H1 (cell line): ENCODE data around the gene ACY1. TPM values are rescaled to one million over a fixed set of nuclear protein-coding genes. Genes with fewer than 3 reads are reported as not detected.

ENCODE experiments used
- CTCF ChIA-PET: fragments of 300-600 bp; sonication (Branson Sonifier 250); formaldehyde crosslinking; loops from one replicate; lab custom pipeline; 2021; ENCODE audit not compliant: partially characterized antibody; lab: Charles Lee
- POLR2A ChIA-PET: fragments of 300-600 bp; sonication (Branson Sonifier 250); formaldehyde crosslinking; loops from one replicate; lab custom pipeline; 2021; ENCODE audit warnings: inconsistent platforms; ENCODE audit not compliant: partially characterized antibody; lab: Charles Lee
- DNase-seq, 2 experiments: peaks; one replicate each; pipeline versions ENCODE4 v3.0.0 to v3.0.0-alpha.2; 2010 to 2022; ENCODE audit warnings: low spot score in 2 of 2, low read depth in 1 of 2, mixed read lengths in 1 of 2
- FAIRE-seq: peaks from 2 replicates; lab custom pipeline; 2011; peaks lifted over from hg19 to GRCh38; lab: Jason Lieb, UNC
- H2AFZ ChIP-seq: 2 replicates; pipeline ENCODE4 v1.8.1; 2012; ENCODE audit warnings: low read length, inconsistent platforms
- H2AK5ac ChIP-seq: 2 replicates; pipeline ENCODE4 v1.6.1; 2013; ENCODE audit warnings: low read depth, low read length
- H2BK120ac ChIP-seq: replicated peaks from 2 replicates; pipeline ENCODE3; 2013; ENCODE audit warnings: low read depth, low read length, inconsistent platforms
- H2BK12ac ChIP-seq: 2 replicates; pipeline ENCODE4 v1.6.1; 2013; ENCODE audit warnings: low read depth, low read length
- H2BK15ac ChIP-seq: 2 replicates; pipeline ENCODE4 v1.6.1; 2013; ENCODE audit warnings: low read length
- H2BK20ac ChIP-seq: 2 replicates; pipeline ENCODE4 v1.6.1; 2013; ENCODE audit warnings: low read length
- H2BK5ac ChIP-seq: 2 replicates; pipeline ENCODE4 v1.6.1; 2013; ENCODE audit warnings: low read depth, low read length
- H3K14ac ChIP-seq: 2 replicates; pipeline ENCODE4 v1.6.1; 2013; ENCODE audit warnings: inconsistent platforms; ENCODE audit not compliant: insufficient read length
- H3K18ac ChIP-seq: 2 replicates; pipeline ENCODE4 v1.6.1; 2013; ENCODE audit warnings: low read length; ENCODE audit errors: extremely low read depth
- H3K23ac ChIP-seq: 2 replicates; pipeline ENCODE4 v1.6.1; 2013; ENCODE audit warnings: inconsistent platforms; ENCODE audit not compliant: insufficient read length
- H3K23me2 ChIP-seq: 2 replicates; pipeline ENCODE4 v1.6.1; 2013; ENCODE audit warnings: low read depth, low read length
- H3K27ac ChIP-seq: 2 replicates; pipeline ENCODE4 v1.6.1; 2011; ENCODE audit warnings: low read depth, low read length, inconsistent platforms
- H3K27me3 ChIP-seq, 4 experiments: replicated peaks in 1 of 4; 1 replicate in 1 of 4; 2 replicates in 3 of 4; pipeline versions ENCODE4 v1.6.1 to v1.8.1; 2011 to 2013; ENCODE audit warnings: low read length in 3 of 4, mild to moderate bottlenecking in 3 of 4, inconsistent platforms in 2 of 4, mixed read lengths in 2 of 4, moderate library complexity in 1 of 4; ENCODE audit not compliant: control insufficient read depth in 3 of 4, insufficient read depth in 3 of 4; ENCODE audit errors: extremely low read depth in 1 of 4
- H3K36me3 ChIP-seq, 4 experiments: 2 replicates each; pipeline versions ENCODE4 v1.6.1 to v1.8.1; 2011 to 2013; ENCODE audit warnings: mild to moderate bottlenecking in 4 of 4, low read length in 3 of 4, moderate library complexity in 2 of 4, control low read depth in 1 of 4, inconsistent platforms in 1 of 4; ENCODE audit not compliant: insufficient read depth in 4 of 4, control insufficient read depth in 2 of 4
- H3K4ac ChIP-seq: replicated peaks from 2 replicates; pipeline ENCODE3; 2013; ENCODE audit warnings: low read length, low read depth, mixed read lengths, inconsistent platforms; ENCODE audit not compliant: insufficient read length
- H3K4me1 ChIP-seq, 4 experiments: replicated peaks in 1 of 4; 1 replicate in 1 of 4; 2 replicates in 3 of 4; pipeline versions ENCODE4 v1.6.1 to v1.8.1; 2011 to 2013; ENCODE audit warnings: low read length in 3 of 4, inconsistent platforms in 2 of 4, mixed read lengths in 1 of 4; ENCODE audit not compliant: insufficient read depth in 4 of 4, control insufficient read depth in 3 of 4
- H3K4me2 ChIP-seq, 2 experiments: 2 replicates each; pipeline versions ENCODE4 v1.6.1 to v1.8.1; 2011 to 2013; ENCODE audit warnings: low read depth in 2 of 2, low read length in 2 of 2, control low read depth in 1 of 2, inconsistent platforms in 1 of 2, mild to moderate bottlenecking in 1 of 2; ENCODE audit not compliant: insufficient read depth in 1 of 2
- H3K4me3 ChIP-seq, 4 experiments: fragments of 200-600, 300-600 bp in 1 of 4; sonication (generic), shearing (Covaris generic), sonication (Bioruptor Twin) in 1 of 4; 2 replicates each; pipeline versions ENCODE4 v1.5.1 to v1.8.1; 2011 to 2016; ENCODE audit warnings: low read length in 4 of 4, low read depth in 3 of 4, control low read depth in 2 of 4, inconsistent platforms in 2 of 4, mild to moderate bottlenecking in 2 of 4, mixed read lengths in 1 of 4, moderate library complexity in 1 of 4; ENCODE audit not compliant: insufficient read depth in 2 of 4; ENCODE audit errors: extremely low read depth in 1 of 4
- H3K56ac ChIP-seq: replicated peaks from 2 replicates; pipeline ENCODE3; 2013; ENCODE audit warnings: low read depth, mild to moderate bottlenecking, mixed read lengths, low read length, inconsistent platforms; ENCODE audit not compliant: insufficient read length
- H3K79me1 ChIP-seq: 2 replicates; pipeline ENCODE4 v1.6.1; 2013; ENCODE audit warnings: low read depth, low read length, control low read depth
- H3K79me2 ChIP-seq, 2 experiments: 2 replicates each; pipeline versions ENCODE4 v1.6.1 to v1.8.1; 2012 to 2013; ENCODE audit warnings: low read length in 2 of 2, mild to moderate bottlenecking in 2 of 2, inconsistent platforms in 1 of 2; ENCODE audit not compliant: insufficient read depth in 2 of 2, control insufficient read depth in 1 of 2
- H3K9ac ChIP-seq, 4 experiments: replicated peaks in 1 of 4; 1 replicate in 1 of 4; 2 replicates in 3 of 4; pipeline versions ENCODE4 v1.6.1 to v1.8.1; 2011 to 2013; ENCODE audit warnings: low read depth in 3 of 4, low read length in 3 of 4, control low read depth in 2 of 4, mild to moderate bottlenecking in 2 of 4, moderate library complexity in 2 of 4, inconsistent platforms in 1 of 4; ENCODE audit errors: extremely low read depth in 1 of 4
- H3K9me3 ChIP-seq, 2 experiments: 2 replicates each; pipeline versions ENCODE4 v1.6.1 to v1.8.1; 2012 to 2013; ENCODE audit warnings: mild to moderate bottlenecking in 2 of 2, moderate library complexity in 2 of 2, control low read depth in 1 of 2, inconsistent platforms in 1 of 2, low read depth in 1 of 2, low read length in 1 of 2, mixed read lengths in 1 of 2; ENCODE audit not compliant: insufficient read depth in 2 of 2
- H4K20me1 ChIP-seq, 2 experiments: replicated peaks in 1 of 2; 2 replicates each; pipeline versions ENCODE3 to v1.8.1; 2011 to 2013; ENCODE audit warnings: inconsistent platforms in 2 of 2, low read length in 2 of 2, mild to moderate bottlenecking in 1 of 2; ENCODE audit not compliant: insufficient read depth in 2 of 2, control insufficient read depth in 1 of 2
- H4K5ac ChIP-seq: 2 replicates; pipeline ENCODE4 v1.6.1; 2013; ENCODE audit warnings: low read length, low read depth, mixed read lengths, inconsistent platforms; ENCODE audit not compliant: insufficient read length
- H4K8ac ChIP-seq: 2 replicates; pipeline ENCODE4 v1.8.0; 2013; ENCODE audit warnings: mild to moderate bottlenecking, moderate library complexity, low read length, inconsistent platforms; ENCODE audit not compliant: insufficient read depth; ENCODE audit errors: extremely low read depth
- H4K91ac ChIP-seq: replicated peaks from 2 replicates; pipeline ENCODE3; 2013; ENCODE audit warnings: low read length, mixed read lengths, inconsistent platforms; ENCODE audit not compliant: insufficient read length
- GABPA ChIP-seq: IDR thresholded peaks from 2 replicates; pipeline ENCODE4 v1.6.1; 2011; ENCODE audit warnings: mild to moderate bottlenecking, low read length, moderate library complexity, borderline replicate concordance; ENCODE audit not compliant: insufficient read depth
- GTF2F1 ChIP-seq: IDR thresholded peaks from 2 replicates; pipeline ENCODE4 v1.6.1; 2012; ENCODE audit warnings: low read depth, low read length, improper control_type of control experiment, borderline replicate concordance
- JUN ChIP-seq: IDR thresholded peaks from 2 replicates; pipeline ENCODE4 v1.6.1; 2011; ENCODE audit warnings: low read depth, mild to moderate bottlenecking, improper control_type of control experiment, low read length
- NRF1 ChIP-seq: IDR thresholded peaks from 2 replicates; pipeline ENCODE4 v1.6.1; 2011; ENCODE audit warnings: mild to moderate bottlenecking, low read depth, low read length, improper control_type of control experiment
- WGBS, 2 experiments: shearing (Covaris generic) in 1 of 2; methylation state at CpG; one replicate each; pipeline versions ENCODE4 v1.1.6 to v1.1.7; 2013 to 2015; ENCODE audit warnings: low lambda C conversion rate in 2 of 2, mixed read lengths in 2 of 2, inconsistent platforms in 1 of 2, low coverage in 1 of 2, missing lambda C conversion rate in 1 of 2; ENCODE audit not compliant: insufficient replicate concordance in 2 of 2, insufficient coverage in 1 of 2, insufficient read length in 1 of 2; ENCODE audit errors: extremely low coverage in 1 of 2, missing lambda C conversion rate in 1 of 2; 5-methylcytosine and 5-hydroxymethylcytosine counted together
- polyA plus RNA-seq, 7 experiments: library from polyadenylated mRNA; depleted of rRNA in 3 of 7; stranded (reverse) in 5 of 7; unstranded in 2 of 7; fragments of >200 nt in 5 of 7; fragments of 200-250 nt in 2 of 7; gene quantifications; 1 replicate in 5 of 7; 2 replicates in 1 of 7; 4 replicates in 1 of 7; pipeline versions ENCODE4 v1.2.1 to v1.2.3, GENCODE V29; 2011 to 2013; ENCODE audit warnings: missing spikeins in 2 of 7, mixed read lengths in 2 of 7
- total RNA-seq: library from RNA; stranded (reverse); fragmentation: NEBNext Ultra II Directional; extraction: Animal tissue kit (Norgen Biotek cat#: 25700); gene quantifications from 2 replicates; pipeline ENCODE4 v1.2.1, GENCODE V29; 2021

ACY1 gene
- total and polyA plus RNA-seq, 2 of the 8 experiments (the other 6 are each of a cell fraction or from before 2014, with no cell fraction given) = 48.3 to 113 TPM

- DNase-seq = no peak
- H3K56ac ChIP-seq = no peak overlapping the region
- H3K4ac ChIP-seq = no peak overlapping the region
- H3K23me2 ChIP-seq = peaks cover 19% of the 10 kb centered on the region
- H2AK5ac ChIP-seq = no peak overlapping the region; the same call in 1 of the 2 replicates
- WGBS, 2 experiments = 96% methylated on average over 11 of the region's 11 CpGs; no CpG with 5 or more reads in 1 of the 2 experiments
- no peak overlapping the region for H3K14ac ChIP-seq
- H3K4me2 ChIP-seq = no peak overlapping the region
- no peak overlapping the region for H2BK120ac ChIP-seq
- no peak overlapping the region for H4K5ac ChIP-seq
- peaks cover 14 to 43% (median 33%) of the 10 kb centered on the region in 4 experiments for H3K4me1 ChIP-seq
- no peak overlapping the region for H3K4me3 ChIP-seq
- H3K23ac ChIP-seq = no peak overlapping the region
- H2BK15ac ChIP-seq = peak overlapping the region; percentile 48; the same call in 1 of the 2 replicates
- FAIRE-seq = no peak
- H4K20me1 ChIP-seq = peaks cover 0 to 3% of the 10 kb centered on the region in 2 experiments
- POLR2A ChIA-PET = interaction anchor here (1.3 to 29.3 kb wide), 5 partner anchors 0 to 30 kb away, joined by 3 to 923 read pairs (median 130); partner anchors contain the start of genes ABHD14A, ABHD14B, ACY1 and GPR62
- no peaks in the 10 kb centered on the region; a peak in 1 of 4 replicates for H3K9me3 ChIP-seq
- no peaks in the 10 kb centered on the region for H3K79me2 ChIP-seq
- H3K79me1 ChIP-seq = 0 out of 2 replicates have a peak, but pooled peaks cover 2% of the 10 kb centered on the region
- CTCF ChIA-PET = interaction anchor here (1.0 to 10.5 kb wide), 7 partner anchors 11 to 179 kb away, joined by 3 to 66 read pairs (median 7); partner anchors contain the start of genes ACY1, PARP3 and RRP9
- H4K8ac ChIP-seq = no peak overlapping the region
- H3K27me3 ChIP-seq = peaks cover 0 to 27% (median 21%) of the 10 kb centered on the region in 4 experiments; a peak in 5 of 7 replicates
- H2BK12ac ChIP-seq = no peak overlapping the region
- H2BK5ac ChIP-seq = no peak overlapping the region
- no peak overlapping the region for H4K91ac ChIP-seq
- H3K36me3 ChIP-seq = no peaks in the 10 kb centered on the region
- no peak overlapping the region for H3K18ac ChIP-seq
- no peak overlapping the region for H2AFZ ChIP-seq
- no peak overlapping the region for H3K27ac ChIP-seq
- H2BK20ac ChIP-seq = no peak overlapping the region
- no peak overlapping the region for H3K9ac ChIP-seq
- TF ChIP-seq GTF2F1 (no peak), NRF1 (no peak), GABPA (no peak), JUN (no peak)
Observed at GRCh38 chr3:51971350-51971749, 12.0 kb upstream of the ACY1 start.
